GM12878 (cell line): ENCODE results near the gene OR10V1. TPM values are rescaled to one million over a fixed set of nuclear protein-coding genes. Genes with fewer than 3 reads are reported as not detected.

Source experiments
- ATAC-seq: fragments of 200-7000 bp; cut with Tn5 transposase; 3 replicates; pipeline ENCODE4 v1.9.1; 2020; ENCODE audit warnings: mild to moderate bottlenecking, moderate library complexity
- BruUV-seq: library from RNA; stranded (reverse); fragments of 400-500 nt; replicated peaks from 2 replicates; lab custom pipeline; 2021; lab: Mats Ljungman, UMichigan
- CTCF ChIA-PET: fragments of 300-600 bp; sonication (Branson Sonifier 250); formaldehyde crosslinking; extraction: SDS; loops from one replicate; lab custom pipeline; 2021; ENCODE audit warnings: inconsistent platforms; lab: Yijun Ruan, JAX
- POLR2A ChIA-PET: fragments of 350-600 bp; formaldehyde crosslinking; extraction: SDS; loops from one replicate; lab custom pipeline; 2021; ENCODE audit warnings: inconsistent platforms; lab: Charles Lee
- RAD21 ChIA-PET: fragments of 300-600 bp; sonication (Branson Sonifier 250); formaldehyde crosslinking; loops from one replicate; lab custom pipeline; 2023; ENCODE audit warnings: antibody characterized with exemption; ENCODE audit not compliant: unreplicated experiment; lab: Charles Lee
- SMC1A ChIA-PET: fragments of 300-600 bp; sonication (Branson Sonifier 250); formaldehyde crosslinking; loops from one replicate; lab custom pipeline; 2023; ENCODE audit not compliant: unreplicated experiment, uncharacterized antibody; lab: Charles Lee
- DNase-seq: peaks from one replicate; pipeline ENCODE4 v3.0.0-alpha.2; 2011; ENCODE audit warnings: low read depth, low spot score
- FAIRE-seq: peaks from 3 replicates; lab custom pipeline; 2011; peaks lifted over from hg19 to GRCh38; lab: Jason Lieb, UNC
- H2AFZ ChIP-seq: 2 replicates; pipeline ENCODE4 v1.6.0; 2011; ENCODE audit warnings: low read depth, low read length, control low read depth; ENCODE audit not compliant: control insufficient read depth
- H3K27ac ChIP-seq: 2 replicates; pipeline ENCODE4 v1.5.1; 2011; ENCODE audit warnings: control low read depth; ENCODE audit not compliant: control insufficient read depth, insufficient read depth
- H3K27me3 ChIP-seq, 2 experiments: replicated peaks in 1 of 2; 2 replicates each; pipeline versions ENCODE4 v1.6.0 to v1.6.1; 2011; ENCODE audit warnings: low read length in 1 of 2; ENCODE audit not compliant: control insufficient read depth in 2 of 2, insufficient read depth in 2 of 2
- H3K36me3 ChIP-seq, 2 experiments: 2 replicates each; pipeline ENCODE4 v1.5.1; 2011; ENCODE audit warnings: low read length in 1 of 2; ENCODE audit not compliant: control insufficient read depth in 2 of 2, insufficient read depth in 2 of 2
- H3K4me1 ChIP-seq: 2 replicates; pipeline ENCODE4 v1.6.1; 2011; ENCODE audit warnings: mild to moderate bottlenecking, low read length, moderate library complexity, mixed read lengths; ENCODE audit not compliant: control insufficient read depth, insufficient read depth
- H3K4me2 ChIP-seq: 2 replicates; pipeline ENCODE4 v1.6.0; 2011; ENCODE audit warnings: control low read depth; ENCODE audit not compliant: control insufficient read depth, insufficient read depth
- H3K4me3 ChIP-seq: fragments of 200-600 bp; sonication (generic); 2 replicates; pipeline ENCODE4 v1.5.1; 2016
- H3K79me2 ChIP-seq: 2 replicates; pipeline ENCODE4 v1.6.0; 2011; ENCODE audit warnings: low read length; ENCODE audit not compliant: control insufficient read depth, insufficient read depth
- H3K9ac ChIP-seq: 2 replicates; pipeline ENCODE4 v1.8.0; 2011; ENCODE audit warnings: low read length, control low read depth, mixed read lengths; ENCODE audit not compliant: control insufficient read depth, insufficient read depth
- H3K9me3 ChIP-seq: replicated peaks from 3 replicates; pipeline ENCODE4 v1.5.1; 2011; ENCODE audit warnings: mild to moderate bottlenecking, low read length; ENCODE audit not compliant: control insufficient read depth, insufficient read depth
- H4K20me1 ChIP-seq: 2 replicates; pipeline ENCODE4 v1.6.0; 2011; ENCODE audit not compliant: control insufficient read depth, insufficient read depth
- ATF2 ChIP-seq: IDR thresholded peaks from 2 replicates; pipeline ENCODE4 v1.6.1; 2012; ENCODE audit warnings: low read length, inconsistent platforms
- CREB1 ChIP-seq: IDR thresholded peaks from 2 replicates; pipeline ENCODE4 v1.6.1; 2012; ENCODE audit warnings: low read depth, mild to moderate bottlenecking, inconsistent platforms
- FOXK2 ChIP-seq: fragments of 450-650 bp; IDR thresholded peaks from 2 replicates; pipeline ENCODE4 v1.6.1; 2017; ENCODE audit warnings: mild to moderate bottlenecking, moderate library complexity
- IKZF1 ChIP-seq: fragments of 450-650 bp; conservative IDR thresholded peaks from 2 replicates; pipeline ENCODE4 v1.6.1; 2017; ENCODE audit warnings: antibody characterized with exemption, mild to moderate bottlenecking
- IKZF2 ChIP-seq, 2 experiments: fragments of 450-650 bp; IDR thresholded peaks; 2 replicates each; pipeline ENCODE4 v1.6.1; 2017; ENCODE audit warnings: mild to moderate bottlenecking in 2 of 2, moderate library complexity in 2 of 2
- JUND ChIP-seq: IDR thresholded peaks from 2 replicates; pipeline ENCODE4 v1.6.1; 2012; ENCODE audit warnings: low read depth, mild to moderate bottlenecking, low read length, improper control_type of control experiment, moderate library complexity
- POLR2AphosphoS5 ChIP-seq: IDR thresholded peaks from 2 replicates; pipeline ENCODE4 v1.6.1; 2011; ENCODE audit warnings: mild to moderate bottlenecking, low read length, inconsistent platforms
- SMAD5 ChIP-seq: IDR thresholded peaks from 2 replicates; pipeline ENCODE4 v1.6.1; 2016; ENCODE audit warnings: antibody characterized with exemption, low read depth
- TBL1XR1 ChIP-seq: IDR thresholded peaks from 2 replicates; pipeline ENCODE4 v1.6.1; 2012; ENCODE audit warnings: low read depth, low read length, improper control_type of control experiment
- TCF7 ChIP-seq: IDR thresholded peaks from 2 replicates; pipeline ENCODE4 v1.6.1; 2014; ENCODE audit warnings: antibody characterized with exemption, borderline replicate concordance
- ZBED1 ChIP-seq: IDR thresholded peaks from 2 replicates; pipeline ENCODE4 v1.6.1; 2016; ENCODE audit warnings: borderline replicate concordance
- ZNF622 ChIP-seq: fragments of 450-650 bp; IDR thresholded peaks from 2 replicates; pipeline ENCODE4 v1.6.1; 2017; ENCODE audit warnings: mild to moderate bottlenecking, inconsistent platforms
- in situ Hi-C: fragments of 300-500 bp; cut with MboI; formaldehyde crosslinking; loops from 9 replicates; pipeline ENCODE4 v1.14.3; 2018; ENCODE audit warnings: mixed read lengths
- intact Hi-C: fragments of 100-400 bp; cut with micrococcal nuclease; formaldehyde crosslinking; loops from one replicate; pipeline ENCODE4 v1.14.2; 2022; ENCODE audit not compliant: unreplicated experiment
- polyA plus RNA-seq, 11 experiments: library from polyadenylated mRNA; depleted of rRNA in 4 of 11; unstranded in 6 of 11; stranded (reverse) in 5 of 11; fragments of >200 nt; fragmentation: Nextera tagmentation in 4 of 11; fragmentation: Illumina TruSeq in 1 of 11; extraction: Ambion mirVana in 4 of 11; extraction: Trizol in 1 of 11; gene quantifications; 1 replicate in 1 of 11; 2 replicates in 10 of 11; pipeline versions ENCODE4 v1.2.1 to v1.2.3, GENCODE V29; 2011 to 2016; ENCODE audit warnings: inconsistent platforms in 2 of 11, missing spikeins in 2 of 11, low read depth in 1 of 11
- total RNA-seq, 4 experiments: library from RNA; depleted of rRNA in 3 of 4; stranded (reverse); fragments of >200 nt in 3 of 4; fragmentation: Illumina TruSeq in 1 of 4; extraction: Trizol in 1 of 4; gene quantifications; 2 replicates each; pipeline versions ENCODE4 v1.2.1 to v1.2.3, GENCODE V29; 2013 to 2021

The OR10V1 gene
- total and polyA plus RNA-seq, 10 of the 15 experiments (the other 5 are each of a cell fraction or from before 2014, with no cell fraction given), result not detected

GRCh38 chr11:59698506-59698905, 15.1 kb downstream of the OR10V1 start:
- BruUV-seq, result no TSS peak
- intact Hi-C loops, result no loop called here
- Histone ChIP-seq H3K4me3 (no peak overlapping the region), H3K36me3 (no peaks in the 10 kb centered on the region), H3K9me3 (no peaks in the 10 kb centered on the region), H3K27me3 (no peaks in the 10 kb centered on the region), H3K4me2 (no peak overlapping the region), H4K20me1 (no peaks in the 10 kb centered on the region), H3K9ac (no peak overlapping the region), H3K4me1 (no peaks in the 10 kb centered on the region), H2AFZ (no peak overlapping the region), H3K27ac (no peak overlapping the region), H3K79me2 (no peaks in the 10 kb centered on the region)
- CTCF ChIA-PET, result no interaction called here
- no peak for TF ChIP-seq IKZF1
- TF ChIP-seq JUND, result no peak
- no peak for TF ChIP-seq ZNF622
- TF ChIP-seq IKZF2 (IDR thresholded peaks at IDR 0.05), result no peak
- no peak for TF ChIP-seq TCF7
- no peak for TF ChIP-seq TBL1XR1
- no peak for TF ChIP-seq CREB1
- no peak for TF ChIP-seq SMAD5
- TF ChIP-seq ZBED1, result no peak
- TF ChIP-seq ATF2, result no peak
- no peak for TF ChIP-seq POLR2AphosphoS5
- no peak for TF ChIP-seq FOXK2
- FAIRE-seq, result no peak
- ATAC-seq, result no peak
- in situ Hi-C loops, result loop anchor here (25.0 kb wide), 1 partner anchor 411 kb away; no protein-coding TSS in a partner anchor
- DNase-seq, result no peak
- SMC1A ChIA-PET, result no interaction called here
- POLR2A ChIA-PET, result no interaction called here
- RAD21 ChIA-PET, result no interaction called here
